GM20431 (cell line): ENCODE results near the gene TGFB2.

ENCODE experiments used
- in situ Hi-C: fragments of 300-500 bp; cut with MseI, MboI; formaldehyde crosslinking; loops from one replicate; pipeline ENCODE4 v1.15.0; 2020; ENCODE audit warnings: low sequenced_read_pairs; ENCODE audit not compliant: unreplicated experiment

TGFB2 gene

GRCh38 chr1:218355278-218355677, 10.1 kb downstream of the TGFB2 start:
- in situ Hi-C loops = loop anchor here (25.0 kb wide), 1 partner anchor 157 kb away; no protein-coding TSS in a partner anchor

- in situ Hi-C loops = loop anchor here (25.0 kb wide), 1 partner anchor 155 kb away; no protein-coding TSS in a partner anchor
Observed at GRCh38 chr1:218357211-218357892, 12.2 kb downstream of the TGFB2 start.

GRCh38 chr1:218357893-218358232, 12.7 kb downstream of the TGFB2 start:
- in situ Hi-C loops = loop anchor here (25.0 kb wide), 1 partner anchor 154 kb away; no protein-coding TSS in a partner anchor

- in situ Hi-C loops = loop anchor here (25.0 kb wide), 1 partner anchor 151 kb away; no protein-coding TSS in a partner anchor
Observed at GRCh38 chr1:218361298-218362065, 16.3 kb downstream of the TGFB2 start.

- in situ Hi-C loops = loop anchor here (25.0 kb wide), 1 partner anchor 150 kb away; no protein-coding TSS in a partner anchor
Observed at GRCh38 chr1:218362418-218363076, 17.4 kb downstream of the TGFB2 start.

GRCh38 chr1:218363141-218363540, 18.0 kb downstream of the TGFB2 start:
- in situ Hi-C loops = loop anchor here (25.0 kb wide), 1 partner anchor 149 kb away; no protein-coding TSS in a partner anchor

- in situ Hi-C loops = loop anchor here (25.0 kb wide), 1 partner anchor 148 kb away; no protein-coding TSS in a partner anchor
Observed at GRCh38 chr1:218364028-218364710, 19.0 kb downstream of the TGFB2 start.

GRCh38 chr1:218365226-218365999, 20.3 kb downstream of the TGFB2 start:
- in situ Hi-C loops = loop anchor here (25.0 kb wide), 1 partner anchor 147 kb away; no protein-coding TSS in a partner anchor

GRCh38 chr1:218366322-218367052, 21.4 kb downstream of the TGFB2 start:
- in situ Hi-C loops = loop anchor here (25.0 kb wide), 1 partner anchor 146 kb away; no protein-coding TSS in a partner anchor

GRCh38 chr1:218367118-218367517, 22.0 kb downstream of the TGFB2 start:
- in situ Hi-C loops = loop anchor here (25.0 kb wide), 1 partner anchor 145 kb away; no protein-coding TSS in a partner anchor

- in situ Hi-C loops = loop anchor here (25.0 kb wide), 1 partner anchor 144 kb away; no protein-coding TSS in a partner anchor
Observed at GRCh38 chr1:218368686-218369085, 23.6 kb downstream of the TGFB2 start.

- in situ Hi-C loops = loop anchor here (25.0 kb wide), 1 partner anchor 142 kb away; no protein-coding TSS in a partner anchor
Observed at GRCh38 chr1:218369688-218370511, 24.8 kb downstream of the TGFB2 start.

- in situ Hi-C loops = loop anchor here (25.0 kb wide), 1 partner anchor 140 kb away; no protein-coding TSS in a partner anchor
Observed at GRCh38 chr1:218371927-218372672, 27.0 kb downstream of the TGFB2 start.

GRCh38 chr1:218374401-218375353, 29.5 kb downstream of the TGFB2 start:
- in situ Hi-C loops = loop anchor here (25.0 kb wide), 1 partner anchor 138 kb away; no protein-coding TSS in a partner anchor

- in situ Hi-C loops = no loop called here
Observed at GRCh38 chr1:218376722-218377121, 31.6 kb downstream of the TGFB2 start.
